Measurements from ENCODE around the gene UNC5C. TPM values are rescaled to one million over a fixed set of nuclear protein-coding genes. Genes with fewer than 3 reads are reported as not detected.

The UNC5C gene
- total RNA-seq, 1 experiment from 2014 or later = not detected

- in situ Hi-C loops (cut with HindIII; ENCODE audit: low sequenced_read_pairs) = no loop called here
- DNase-seq (ENCODE audit: low spot score) = no peak
Observed at GRCh38 chr4:95129031-95129430, 419.7 kb downstream of the UNC5C start.

- in situ Hi-C loops (cut with HindIII; ENCODE audit: low sequenced_read_pairs) = no loop called here
Observed at GRCh38 chr4:95124906-95125504, 423.8 kb downstream of the UNC5C start.

GRCh38 chr4:95122001-95122400, 426.8 kb downstream of the UNC5C start:
- in situ Hi-C loops (cut with HindIII; ENCODE audit: low sequenced_read_pairs) = no loop called here

More at GRCh38 chr4:95124906-95125504, 423.8 kb downstream of the UNC5C start:
- DNase-seq (ENCODE audit: low spot score) = peak; percentile 44

GRCh38 chr4:95120456-95120855, 428.3 kb downstream of the UNC5C start:
- in situ Hi-C loops (cut with HindIII; ENCODE audit: low sequenced_read_pairs) = no loop called here

More at GRCh38 chr4:95122001-95122400, 426.8 kb downstream of the UNC5C start:
- DNase-seq (ENCODE audit: low spot score) = no peak

GRCh38 chr4:95118497-95118896, 430.3 kb downstream of the UNC5C start:
- in situ Hi-C loops (cut with HindIII; ENCODE audit: low sequenced_read_pairs) = no loop called here
- DNase-seq (ENCODE audit: low spot score) = no peak

More at GRCh38 chr4:95120456-95120855, 428.3 kb downstream of the UNC5C start:
- no peak for DNase-seq (ENCODE audit: low spot score)

- DNase-seq (ENCODE audit: low spot score) = no peak
- in situ Hi-C loops (cut with HindIII; ENCODE audit: low sequenced_read_pairs) = no loop called here
Observed at GRCh38 chr4:95114521-95114920, 434.3 kb downstream of the UNC5C start.

Data from G401 (cell line).